PC-3 (cell line): ENCODE results near the gene CHRNG. TPM values are rescaled to one million over a fixed set of nuclear protein-coding genes. Genes with fewer than 3 reads are reported as not detected.

Source experiments
- ATAC-seq: fragments of 200-7000 bp; cut with Tn5 transposase; 2 replicates; pipeline ENCODE4 v1.9.1; 2020; ENCODE audit warnings: mild to moderate bottlenecking, moderate library complexity
- BruUV-seq: library from RNA; stranded (reverse); fragments of 400-500 nt; replicated peaks from 2 replicates; lab custom pipeline; 2021; lab: Mats Ljungman, UMichigan
- CTCF ChIA-PET: fragments of 300-600 bp; sonication (Branson Sonifier 250); formaldehyde crosslinking; loops from one replicate; lab custom pipeline; 2022; ENCODE audit warnings: antibody characterized with exemption; lab: Charles Lee
- POLR2A ChIA-PET: fragments of 300-600 bp; sonication (Branson Sonifier 250); formaldehyde crosslinking; loops from one replicate; lab custom pipeline; 2022; ENCODE audit warnings: antibody characterized with exemption; ENCODE audit not compliant: unreplicated experiment; lab: Charles Lee
- DNase-seq: peaks from one replicate; pipeline ENCODE4 v3.0.0-alpha.2; 2015
- H2AFZ ChIP-seq: fragments of 300-600 bp; sonication (generic); 2 replicates; pipeline ENCODE4 v1.6.0; 2016; ENCODE audit warnings: antibody characterized with exemption, low read length
- H3F3A ChIP-seq: fragments of 300-600 bp; sonication (generic); one replicate; pipeline ENCODE4 v1.6.0; 2017; ENCODE audit warnings: antibody characterized with exemption, low read length, control low read depth, mild to moderate bottlenecking; ENCODE audit not compliant: unreplicated experiment
- H3K27ac ChIP-seq: fragments of 300-600 bp; sonication (generic); 2 replicates; pipeline ENCODE4 v1.5.1; 2016; ENCODE audit warnings: mild to moderate bottlenecking, low read length
- H3K27me3 ChIP-seq: fragments of 300-600 bp; sonication (generic); 2 replicates; pipeline ENCODE4 v1.6.1; 2016; ENCODE audit warnings: low read length, mixed read lengths
- H3K36me3 ChIP-seq: fragments of 300-600 bp; sonication (generic); 2 replicates; pipeline ENCODE4 v1.6.1; 2016; ENCODE audit warnings: low read depth, mixed run types, low read length, mixed read lengths
- H3K4me1 ChIP-seq: fragments of 300-600 bp; sonication (generic); 2 replicates; pipeline ENCODE4 v1.5.1; 2016; ENCODE audit warnings: low read length; ENCODE audit not compliant: insufficient read depth
- H3K4me2 ChIP-seq: fragments of 300-600 bp; sonication (generic); 2 replicates; pipeline ENCODE4 v1.6.0; 2016; ENCODE audit warnings: low read length
- H3K4me3 ChIP-seq: fragments of 300-600 bp; sonication (generic); 2 replicates; pipeline ENCODE4 v1.5.1; 2016; ENCODE audit warnings: mild to moderate bottlenecking, low read length, mixed read lengths
- H3K79me2 ChIP-seq: fragments of 300-600 bp; sonication (generic); 2 replicates; pipeline ENCODE4 v1.6.1; 2017; ENCODE audit warnings: low read length, mixed read lengths
- H3K9ac ChIP-seq: fragments of 300-600 bp; sonication (generic); 2 replicates; pipeline ENCODE4 v1.6.0; 2016; ENCODE audit warnings: mild to moderate bottlenecking, low read length
- H3K9me2 ChIP-seq: fragments of 300-600 bp; sonication (generic); replicated peaks from 2 replicates; pipeline ENCODE4 v1.6.1; 2016; ENCODE audit warnings: mixed run types, low read length, mixed read lengths
- H3K9me3 ChIP-seq: fragments of 300-600 bp; sonication (generic); 2 replicates; pipeline ENCODE4 v1.6.1; 2016; ENCODE audit warnings: low read length, mixed read lengths
- H4K20me1 ChIP-seq: fragments of 300-600 bp; sonication (generic); 2 replicates; pipeline ENCODE4 v1.6.1; 2016; ENCODE audit warnings: low read length, mixed read lengths
- EZH2 ChIP-seq: fragments of 300-600 bp; sonication (generic); IDR thresholded peaks from one replicate; pipeline ENCODE4 v1.6.1; 2017; ENCODE audit warnings: antibody characterized with exemption, mild to moderate bottlenecking, low read length; ENCODE audit not compliant: unreplicated experiment
- EZH2phosphoT487 ChIP-seq: fragments of 300-600 bp; sonication (generic); IDR thresholded peaks from 2 replicates; pipeline ENCODE4 v1.6.1; 2018; ENCODE audit warnings: mild to moderate bottlenecking, antibody characterized with exemption, low read length, borderline replicate concordance
- intact Hi-C: fragments of 100-400 bp; cut with micrococcal nuclease; formaldehyde crosslinking; loops from 2 replicates; pipeline ENCODE4 v1.9.0; 2023
- total RNA-seq: library from RNA; depleted of rRNA; stranded (reverse); fragments of >200 nt; gene quantifications from 2 replicates; pipeline ENCODE4 v1.2.3, GENCODE V29; 2014
- TF ChIP-seq, protein P1 (sequence below): fragments of 300-600 bp; sonication (generic); conservative IDR thresholded peaks from 2 replicates; pipeline ENCODE4 v1.5.1; 2017; ENCODE audit warnings: antibody characterized with exemption, low read depth, mild to moderate bottlenecking, low read length

The CHRNG gene
- total RNA-seq, 1 experiment from 2014 or later = not detected

DNA sequence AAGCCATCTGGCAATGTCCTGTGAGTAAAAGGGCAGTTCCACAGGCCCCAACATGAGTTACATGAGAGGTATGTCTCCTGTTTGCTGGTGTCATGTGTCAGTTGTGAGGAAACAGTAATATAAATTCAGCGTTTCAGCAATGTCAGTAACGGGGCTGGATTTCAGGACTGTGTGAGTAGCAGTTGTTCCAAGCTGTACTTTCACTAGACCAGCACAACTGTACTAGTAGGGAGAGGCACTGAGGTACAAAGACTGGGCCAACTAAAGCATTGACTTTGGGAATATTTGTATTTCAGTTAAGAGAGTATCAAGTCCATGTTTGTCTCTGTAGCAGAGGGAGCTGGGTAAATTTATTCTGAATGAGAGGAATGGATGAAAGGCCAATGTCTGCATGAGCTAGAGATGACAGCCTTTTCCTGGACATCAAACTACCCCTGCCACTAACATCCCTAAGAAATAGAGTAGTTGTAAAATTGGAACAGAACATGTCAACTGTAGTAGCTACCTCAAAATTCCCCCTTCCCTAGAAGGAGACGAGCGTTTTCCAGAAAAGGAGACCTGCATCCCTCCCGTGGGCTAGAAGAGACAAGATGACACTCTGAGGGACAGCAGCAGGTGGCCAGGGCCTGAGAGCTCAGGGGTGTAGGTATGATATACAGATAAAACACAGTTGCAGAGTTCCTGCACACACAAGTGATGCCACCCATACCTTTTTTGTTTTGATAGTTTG is 35.3 kb downstream of the CHRNG start:
- peak overlapping the region; percentile 25; the same call in 1 of the 2 replicates for H3K27ac ChIP-seq
- ChIA-PET CTCF (no interaction called here), POLR2A (no interaction called here)
- DNase-seq (peak; percentile 29), ATAC-seq (peak; percentile 94)
- H3K9me2 ChIP-seq = no peaks in the 10 kb centered on the region
- peaks cover 8% of the 10 kb centered on the region; the same call in 1 of the 2 replicates for H3K4me1 ChIP-seq
- no peak overlapping the region for H3K4me3 ChIP-seq
- intact Hi-C loops = no loop called here
- H3F3A ChIP-seq = no peaks in the 10 kb centered on the region
- H3K9ac ChIP-seq = no peak overlapping the region
- no peaks in the 10 kb centered on the region for H3K79me2 ChIP-seq
- no peaks in the 10 kb centered on the region for H3K27me3 ChIP-seq
- peaks cover 14% of the 10 kb centered on the region for H3K36me3 ChIP-seq
- TF ChIP-seq EZH2 = no peak
- no TSS peak for BruUV-seq
- H4K20me1 ChIP-seq = no peaks in the 10 kb centered on the region
- H2AFZ ChIP-seq = no peak overlapping the region
- H3K9me3 ChIP-seq = no peaks in the 10 kb centered on the region
- 0 out of 2 replicates have a peak overlapping the region, but pooled peaks have one; percentile 7 for H3K4me2 ChIP-seq

DNA sequence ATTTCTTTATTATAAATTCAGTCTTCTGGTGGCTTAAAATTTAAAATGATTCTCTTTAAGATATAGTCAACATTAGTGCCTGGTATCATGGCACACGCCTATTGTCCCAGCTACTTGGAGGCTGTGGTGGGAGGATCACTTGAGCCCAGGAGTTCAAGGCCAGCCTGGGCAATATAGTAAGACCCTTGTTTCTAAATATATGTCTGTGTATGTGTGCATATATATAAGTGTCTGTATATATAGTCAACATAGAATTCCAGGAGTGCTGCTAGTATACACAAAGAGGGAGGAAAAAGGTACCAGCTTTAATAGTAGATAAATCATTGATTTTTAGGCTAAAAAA is 35.9 kb downstream of the CHRNG start:
- CTCF ChIA-PET = no interaction called here
- Histone ChIP-seq H3K27me3 (no peaks in the 10 kb centered on the region), H3K9me3 (no peaks in the 10 kb centered on the region), H3K9ac (no peak overlapping the region), H3K4me2 (no peak overlapping the region), H4K20me1 (no peaks in the 10 kb centered on the region), H3K27ac (no peak overlapping the region), H2AFZ (no peak overlapping the region), H3K36me3 (peaks cover 8% of the 10 kb centered on the region), H3F3A (no peaks in the 10 kb centered on the region), H3K4me1 (peaks cover 8% of the 10 kb centered on the region; the same call in 1 of the 2 replicates), H3K4me3 (no peak overlapping the region), H3K79me2 (no peaks in the 10 kb centered on the region), H3K9me2 (no peaks in the 10 kb centered on the region)
- TF ChIP-seq, protein P1, sequence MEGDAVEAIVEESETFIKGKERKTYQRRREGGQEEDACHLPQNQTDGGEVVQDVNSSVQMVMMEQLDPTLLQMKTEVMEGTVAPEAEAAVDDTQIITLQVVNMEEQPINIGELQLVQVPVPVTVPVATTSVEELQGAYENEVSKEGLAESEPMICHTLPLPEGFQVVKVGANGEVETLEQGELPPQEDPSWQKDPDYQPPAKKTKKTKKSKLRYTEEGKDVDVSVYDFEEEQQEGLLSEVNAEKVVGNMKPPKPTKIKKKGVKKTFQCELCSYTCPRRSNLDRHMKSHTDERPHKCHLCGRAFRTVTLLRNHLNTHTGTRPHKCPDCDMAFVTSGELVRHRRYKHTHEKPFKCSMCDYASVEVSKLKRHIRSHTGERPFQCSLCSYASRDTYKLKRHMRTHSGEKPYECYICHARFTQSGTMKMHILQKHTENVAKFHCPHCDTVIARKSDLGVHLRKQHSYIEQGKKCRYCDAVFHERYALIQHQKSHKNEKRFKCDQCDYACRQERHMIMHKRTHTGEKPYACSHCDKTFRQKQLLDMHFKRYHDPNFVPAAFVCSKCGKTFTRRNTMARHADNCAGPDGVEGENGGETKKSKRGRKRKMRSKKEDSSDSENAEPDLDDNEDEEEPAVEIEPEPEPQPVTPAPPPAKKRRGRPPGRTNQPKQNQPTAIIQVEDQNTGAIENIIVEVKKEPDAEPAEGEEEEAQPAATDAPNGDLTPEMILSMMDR = no peak
- TF ChIP-seq EZH2phosphoT487 = no peak
- TF ChIP-seq EZH2 = no peak
- no TSS peak for BruUV-seq
- ATAC-seq (no peak), DNase-seq (no peak)
- intact Hi-C loops = no loop called here
- POLR2A ChIA-PET = no interaction called here

DNA sequence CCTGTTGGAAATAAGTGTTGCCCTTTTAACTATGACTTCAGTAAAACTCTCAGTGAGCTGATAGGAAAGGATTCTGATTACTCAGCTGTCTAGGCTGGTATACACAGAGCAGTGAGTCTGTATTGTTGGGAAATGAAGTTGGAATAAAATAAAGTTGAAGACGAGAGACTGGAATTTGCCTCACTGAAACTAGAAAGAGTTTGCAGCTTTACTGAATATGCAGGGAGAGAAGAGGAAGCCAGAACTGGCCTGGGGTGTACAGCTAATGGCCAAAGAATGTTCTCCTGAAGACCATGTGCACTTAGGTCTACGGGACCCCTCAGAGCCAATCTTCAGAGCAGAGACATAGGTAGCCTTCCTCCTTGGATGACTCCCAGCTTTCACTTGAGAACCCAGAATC is 37.5 kb downstream of the CHRNG start:
- Histone ChIP-seq H3K4me3 (no peak overlapping the region), H3K36me3 (peaks cover 7% of the 10 kb centered on the region), H3F3A (no peaks in the 10 kb centered on the region), H3K27me3 (no peaks in the 10 kb centered on the region), H3K4me2 (no peak overlapping the region), H2AFZ (no peak overlapping the region), H4K20me1 (no peaks in the 10 kb centered on the region), H3K27ac (no peak overlapping the region), H3K9me2 (no peaks in the 10 kb centered on the region), H3K9ac (no peak overlapping the region), H3K9me3 (no peaks in the 10 kb centered on the region), H3K4me1 (peaks cover 8% of the 10 kb centered on the region; the same call in 1 of the 2 replicates), H3K79me2 (no peaks in the 10 kb centered on the region)
- BruUV-seq = no TSS peak
- CTCF ChIA-PET = no interaction called here
- intact Hi-C loops = no loop called here
- no peak for ATAC-seq
- TF ChIP-seq EZH2 = no peak
- TF ChIP-seq, protein P1 = no peak
- no peak for TF ChIP-seq EZH2phosphoT487
- POLR2A ChIA-PET = no interaction called here
- DNase-seq = no peak
